ENCODE measurements around the gene NCLN. TPM values are rescaled to one million over a fixed set of nuclear protein-coding genes. Genes with fewer than 3 reads are reported as not detected.

NCLN gene
- total and polyA plus RNA-seq, 2 donors (not counting 1 experiment from before 2014, with no cell fraction given): 33.0 to 35.8 TPM

DNA sequence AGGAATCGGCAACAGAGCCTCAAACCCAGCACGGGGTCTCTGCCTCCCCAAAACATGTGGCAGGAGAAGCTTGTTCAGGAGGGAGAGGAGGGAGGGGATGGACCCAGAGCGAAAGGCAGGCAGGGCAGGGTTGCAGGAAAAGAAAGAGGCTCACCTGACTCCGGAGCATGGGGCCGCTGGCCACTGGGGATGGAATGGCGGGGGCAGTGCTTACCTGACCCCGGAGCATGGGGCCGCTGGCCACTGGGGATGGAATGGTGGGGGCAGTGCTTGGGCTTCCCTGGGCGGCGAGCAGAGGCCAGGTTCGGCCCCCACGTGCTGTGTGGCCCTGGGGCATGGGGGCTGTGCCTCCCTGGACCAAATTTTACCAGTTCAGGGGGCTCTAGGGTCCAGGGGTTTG is 25.5 kb downstream of the NCLN start:
- Histone ChIP-seq H3K27ac (ENCODE audit: insufficient read depth, low read length) (no peak overlapping the region), H3K36me3 (ENCODE audit: control insufficient read depth, insufficient read depth, low read length) (peaks cover 8% of the 10 kb centered on the region), H3K9ac (ENCODE audit: insufficient read depth, low read length) (no peak overlapping the region), H3K27me3 (ENCODE audit: control insufficient read depth, insufficient read depth, low read length) (no peaks in the 10 kb centered on the region), H3K9me3 (ENCODE audit: control insufficient read depth, insufficient read depth, low read depth, low read length) (no peaks in the 10 kb centered on the region), H4K20me1 (ENCODE audit: control insufficient read depth, extremely low read depth, insufficient read depth, low read length) (no peaks in the 10 kb centered on the region), H3K4me3 (replicated peaks in 1 of 4; ENCODE audit: control extremely low read depth in 1 of 4, insufficient read depth in 1 of 4, low read depth in 3 of 4, low read length in 4 of 4) (no peak overlapping the region), H3K79me2 (ENCODE audit: control insufficient read depth, insufficient read depth, low read length) (no peaks in the 10 kb centered on the region), H3K4me1 (ENCODE audit: control insufficient read depth, extremely low read depth, insufficient read depth, low read length) (no peaks in the 10 kb centered on the region), H3K4me2 (ENCODE audit: extremely low read depth, insufficient read depth, low read length) (no peak overlapping the region), H2AFZ (ENCODE audit: low read length) (no peak overlapping the region)
- no peak for TF ChIP-seq EZH2 (IDR thresholded peaks at IDR 0.05; ENCODE audit: low read length, missing control alignments)
- TF ChIP-seq, protein P1, sequence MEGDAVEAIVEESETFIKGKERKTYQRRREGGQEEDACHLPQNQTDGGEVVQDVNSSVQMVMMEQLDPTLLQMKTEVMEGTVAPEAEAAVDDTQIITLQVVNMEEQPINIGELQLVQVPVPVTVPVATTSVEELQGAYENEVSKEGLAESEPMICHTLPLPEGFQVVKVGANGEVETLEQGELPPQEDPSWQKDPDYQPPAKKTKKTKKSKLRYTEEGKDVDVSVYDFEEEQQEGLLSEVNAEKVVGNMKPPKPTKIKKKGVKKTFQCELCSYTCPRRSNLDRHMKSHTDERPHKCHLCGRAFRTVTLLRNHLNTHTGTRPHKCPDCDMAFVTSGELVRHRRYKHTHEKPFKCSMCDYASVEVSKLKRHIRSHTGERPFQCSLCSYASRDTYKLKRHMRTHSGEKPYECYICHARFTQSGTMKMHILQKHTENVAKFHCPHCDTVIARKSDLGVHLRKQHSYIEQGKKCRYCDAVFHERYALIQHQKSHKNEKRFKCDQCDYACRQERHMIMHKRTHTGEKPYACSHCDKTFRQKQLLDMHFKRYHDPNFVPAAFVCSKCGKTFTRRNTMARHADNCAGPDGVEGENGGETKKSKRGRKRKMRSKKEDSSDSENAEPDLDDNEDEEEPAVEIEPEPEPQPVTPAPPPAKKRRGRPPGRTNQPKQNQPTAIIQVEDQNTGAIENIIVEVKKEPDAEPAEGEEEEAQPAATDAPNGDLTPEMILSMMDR (conservative IDR thresholded peaks at IDR 0.05 in 1 of 2, IDR thresholded peaks at IDR 0.05 in 1 of 2; ENCODE audit: low read depth in 1 of 2, low read length in 2 of 2): no peak
- no peak for DNase-seq (ENCODE audit: low read depth in 2 of 2)

- peaks cover 1% of the 10 kb centered on the region for H3K36me3 ChIP-seq (ENCODE audit: control insufficient read depth, insufficient read depth, low read length)
- no peaks in the 10 kb centered on the region for H3K27me3 ChIP-seq (ENCODE audit: control insufficient read depth, insufficient read depth, low read length)
- DNase-seq (ENCODE audit: low read depth in 2 of 2): no peak
- H3K4me2 ChIP-seq (ENCODE audit: extremely low read depth, insufficient read depth, low read length): no peak overlapping the region
- H3K9ac ChIP-seq (ENCODE audit: insufficient read depth, low read length): no peak overlapping the region
- H3K27ac ChIP-seq (ENCODE audit: insufficient read depth, low read length): no peak overlapping the region
- H3K9me3 ChIP-seq (ENCODE audit: control insufficient read depth, insufficient read depth, low read depth, low read length): no peaks in the 10 kb centered on the region
- TF ChIP-seq, protein P1 (conservative IDR thresholded peaks at IDR 0.05 in 1 of 2, IDR thresholded peaks at IDR 0.05 in 1 of 2; ENCODE audit: low read depth in 1 of 2, low read length in 2 of 2): no peak
- TF ChIP-seq EZH2 (IDR thresholded peaks at IDR 0.05; ENCODE audit: low read length, missing control alignments): no peak
- H3K4me1 ChIP-seq (ENCODE audit: control insufficient read depth, extremely low read depth, insufficient read depth, low read length): no peaks in the 10 kb centered on the region
- no peak overlapping the region for H3K4me3 ChIP-seq (replicated peaks in 1 of 4; ENCODE audit: control extremely low read depth in 1 of 4, insufficient read depth in 1 of 4, low read depth in 3 of 4, low read length in 4 of 4)
- H4K20me1 ChIP-seq (ENCODE audit: control insufficient read depth, extremely low read depth, insufficient read depth, low read length): no peaks in the 10 kb centered on the region
- H2AFZ ChIP-seq (ENCODE audit: low read length): no peak overlapping the region
- no peaks in the 10 kb centered on the region for H3K79me2 ChIP-seq (ENCODE audit: control insufficient read depth, insufficient read depth, low read length)
Measured at GRCh38 chr19:3213159-3213558, 27.4 kb downstream of the NCLN start.

DNA sequence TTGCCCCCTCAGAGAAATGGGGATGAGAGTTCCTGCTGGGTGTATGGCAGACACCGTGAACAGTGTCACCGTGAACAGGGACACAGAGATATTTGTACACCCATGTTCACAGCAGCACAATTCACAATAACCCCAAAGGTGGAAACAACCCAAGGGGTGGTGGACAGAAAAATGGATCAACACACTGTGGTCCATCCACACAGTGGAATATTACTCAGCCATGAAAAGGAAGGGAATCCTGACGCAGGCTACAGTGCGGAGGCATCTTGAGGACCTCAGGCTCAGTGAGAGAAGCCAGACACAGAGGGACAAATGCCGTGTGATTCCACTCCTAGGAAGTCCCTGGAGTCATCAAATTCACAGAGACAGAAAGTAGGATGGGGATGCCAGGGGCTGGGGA is 31.1 kb downstream of the NCLN start:
- Histone ChIP-seq H3K4me1 (ENCODE audit: control insufficient read depth, extremely low read depth, insufficient read depth, low read length) (no peaks in the 10 kb centered on the region), H3K27me3 (ENCODE audit: control insufficient read depth, insufficient read depth, low read length) (no peaks in the 10 kb centered on the region), H3K9ac (ENCODE audit: insufficient read depth, low read length) (no peak overlapping the region), H3K4me2 (ENCODE audit: extremely low read depth, insufficient read depth, low read length) (no peak overlapping the region), H3K79me2 (ENCODE audit: control insufficient read depth, insufficient read depth, low read length) (no peaks in the 10 kb centered on the region), H3K4me3 (replicated peaks in 1 of 4; ENCODE audit: control extremely low read depth in 1 of 4, insufficient read depth in 1 of 4, low read depth in 3 of 4, low read length in 4 of 4) (no peak overlapping the region), H3K36me3 (ENCODE audit: control insufficient read depth, insufficient read depth, low read length) (no peaks in the 10 kb centered on the region), H3K9me3 (ENCODE audit: control insufficient read depth, insufficient read depth, low read depth, low read length) (no peaks in the 10 kb centered on the region), H2AFZ (ENCODE audit: low read length) (no peak overlapping the region), H4K20me1 (ENCODE audit: control insufficient read depth, extremely low read depth, insufficient read depth, low read length) (no peaks in the 10 kb centered on the region), H3K27ac (ENCODE audit: insufficient read depth, low read length) (no peak overlapping the region)
- DNase-seq (ENCODE audit: low read depth in 2 of 2): no peak
- TF ChIP-seq EZH2 (IDR thresholded peaks at IDR 0.05; ENCODE audit: low read length, missing control alignments): no peak
- TF ChIP-seq, protein P1 (conservative IDR thresholded peaks at IDR 0.05 in 1 of 2, IDR thresholded peaks at IDR 0.05 in 1 of 2; ENCODE audit: low read depth in 1 of 2, low read length in 2 of 2): no peak
